Gastroesophageal sphincter (tissue), 3 donors: ENCODE data around the gene ISM2.

Experiments
- POLR2A ChIP-seq, 2 donors: fragments of 450-650 bp; IDR thresholded peaks; one replicate each; pipeline ENCODE4 v1.6.1; 2017; ENCODE audit warnings: antibody characterized with exemption in 2 of 2, mild to moderate bottlenecking in 2 of 2, moderate library complexity in 1 of 2
- POLR2AphosphoS5 ChIP-seq: sonication (generic); formaldehyde crosslinking; IDR thresholded peaks from one replicate; pipeline ENCODE4 v1.6.1; 2017; ENCODE audit warnings: antibody characterized with exemption
- TF ChIP-seq, protein P1 (sequence below), 4 experiments: fragments of 200-600 bp in 2 of 4; fragments of 450-650 bp in 2 of 4; sonication (generic) in 1 of 4; IDR thresholded peaks; one replicate each; pipeline ENCODE4 v1.5.1; 2017 to 2019; ENCODE audit warnings: antibody characterized with exemption in 4 of 4, mild to moderate bottlenecking in 2 of 4, moderate library complexity in 2 of 4

- TF ChIP-seq, protein P1, sequence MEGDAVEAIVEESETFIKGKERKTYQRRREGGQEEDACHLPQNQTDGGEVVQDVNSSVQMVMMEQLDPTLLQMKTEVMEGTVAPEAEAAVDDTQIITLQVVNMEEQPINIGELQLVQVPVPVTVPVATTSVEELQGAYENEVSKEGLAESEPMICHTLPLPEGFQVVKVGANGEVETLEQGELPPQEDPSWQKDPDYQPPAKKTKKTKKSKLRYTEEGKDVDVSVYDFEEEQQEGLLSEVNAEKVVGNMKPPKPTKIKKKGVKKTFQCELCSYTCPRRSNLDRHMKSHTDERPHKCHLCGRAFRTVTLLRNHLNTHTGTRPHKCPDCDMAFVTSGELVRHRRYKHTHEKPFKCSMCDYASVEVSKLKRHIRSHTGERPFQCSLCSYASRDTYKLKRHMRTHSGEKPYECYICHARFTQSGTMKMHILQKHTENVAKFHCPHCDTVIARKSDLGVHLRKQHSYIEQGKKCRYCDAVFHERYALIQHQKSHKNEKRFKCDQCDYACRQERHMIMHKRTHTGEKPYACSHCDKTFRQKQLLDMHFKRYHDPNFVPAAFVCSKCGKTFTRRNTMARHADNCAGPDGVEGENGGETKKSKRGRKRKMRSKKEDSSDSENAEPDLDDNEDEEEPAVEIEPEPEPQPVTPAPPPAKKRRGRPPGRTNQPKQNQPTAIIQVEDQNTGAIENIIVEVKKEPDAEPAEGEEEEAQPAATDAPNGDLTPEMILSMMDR (IDR thresholded peaks at IDR 0.05) = no peak
- no peak for TF ChIP-seq POLR2A (IDR thresholded peaks at IDR 0.05)
- no peak for TF ChIP-seq POLR2AphosphoS5
Observed at GRCh38 chr14:77467801-77468200, 30.8 kb downstream of the ISM2 start.
